GM12801 (cell line): ENCODE data around the gene CD96.

Source experiments
- TF ChIP-seq, protein P1 (sequence below): IDR thresholded peaks from one replicate; pipeline ENCODE4 v1.5.1; 2011; ENCODE audit warnings: control low read depth; ENCODE audit not compliant: insufficient read length; ENCODE audit errors: extremely low read depth

The CD96 gene, protein sequence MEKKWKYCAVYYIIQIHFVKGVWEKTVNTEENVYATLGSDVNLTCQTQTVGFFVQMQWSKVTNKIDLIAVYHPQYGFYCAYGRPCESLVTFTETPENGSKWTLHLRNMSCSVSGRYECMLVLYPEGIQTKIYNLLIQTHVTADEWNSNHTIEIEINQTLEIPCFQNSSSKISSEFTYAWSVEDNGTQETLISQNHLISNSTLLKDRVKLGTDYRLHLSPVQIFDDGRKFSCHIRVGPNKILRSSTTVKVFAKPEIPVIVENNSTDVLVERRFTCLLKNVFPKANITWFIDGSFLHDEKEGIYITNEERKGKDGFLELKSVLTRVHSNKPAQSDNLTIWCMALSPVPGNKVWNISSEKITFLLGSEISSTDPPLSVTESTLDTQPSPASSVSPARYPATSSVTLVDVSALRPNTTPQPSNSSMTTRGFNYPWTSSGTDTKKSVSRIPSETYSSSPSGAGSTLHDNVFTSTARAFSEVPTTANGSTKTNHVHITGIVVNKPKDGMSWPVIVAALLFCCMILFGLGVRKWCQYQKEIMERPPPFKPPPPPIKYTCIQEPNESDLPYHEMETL

DNA sequence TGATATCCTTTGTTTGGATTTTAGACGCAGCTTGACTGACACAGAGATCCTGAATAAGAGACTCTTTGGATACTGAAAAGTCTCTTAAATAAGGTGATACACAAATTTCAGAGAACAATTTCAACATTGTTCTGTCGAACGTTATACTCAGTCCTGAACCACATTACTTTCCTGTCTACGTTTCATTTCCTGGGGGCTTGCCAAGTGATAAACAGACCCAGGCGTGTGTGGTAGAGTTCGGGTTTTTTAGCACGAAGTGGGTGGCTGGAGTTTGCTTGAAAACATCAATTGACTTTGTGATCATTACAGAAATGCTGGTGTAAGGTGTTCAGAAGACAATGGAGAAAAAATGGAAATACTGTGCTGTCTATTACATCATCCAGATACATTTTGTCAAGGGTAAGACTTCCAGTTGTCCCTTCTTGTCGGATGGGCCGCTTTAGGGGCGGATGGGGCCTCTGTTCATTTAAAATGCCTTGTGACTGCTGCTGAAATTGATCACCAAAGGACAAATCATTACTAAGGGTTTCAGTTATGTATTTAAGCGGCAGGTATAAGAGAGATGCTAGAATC lies at the start of gene CD96:
TSS of gene CD96 (plus strand) at position 287 of the 573 bp plus-strand sequence. CDS start at position 339, 52 bp downstream.
- TF ChIP-seq, protein P1, sequence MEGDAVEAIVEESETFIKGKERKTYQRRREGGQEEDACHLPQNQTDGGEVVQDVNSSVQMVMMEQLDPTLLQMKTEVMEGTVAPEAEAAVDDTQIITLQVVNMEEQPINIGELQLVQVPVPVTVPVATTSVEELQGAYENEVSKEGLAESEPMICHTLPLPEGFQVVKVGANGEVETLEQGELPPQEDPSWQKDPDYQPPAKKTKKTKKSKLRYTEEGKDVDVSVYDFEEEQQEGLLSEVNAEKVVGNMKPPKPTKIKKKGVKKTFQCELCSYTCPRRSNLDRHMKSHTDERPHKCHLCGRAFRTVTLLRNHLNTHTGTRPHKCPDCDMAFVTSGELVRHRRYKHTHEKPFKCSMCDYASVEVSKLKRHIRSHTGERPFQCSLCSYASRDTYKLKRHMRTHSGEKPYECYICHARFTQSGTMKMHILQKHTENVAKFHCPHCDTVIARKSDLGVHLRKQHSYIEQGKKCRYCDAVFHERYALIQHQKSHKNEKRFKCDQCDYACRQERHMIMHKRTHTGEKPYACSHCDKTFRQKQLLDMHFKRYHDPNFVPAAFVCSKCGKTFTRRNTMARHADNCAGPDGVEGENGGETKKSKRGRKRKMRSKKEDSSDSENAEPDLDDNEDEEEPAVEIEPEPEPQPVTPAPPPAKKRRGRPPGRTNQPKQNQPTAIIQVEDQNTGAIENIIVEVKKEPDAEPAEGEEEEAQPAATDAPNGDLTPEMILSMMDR: no peak

DNA sequence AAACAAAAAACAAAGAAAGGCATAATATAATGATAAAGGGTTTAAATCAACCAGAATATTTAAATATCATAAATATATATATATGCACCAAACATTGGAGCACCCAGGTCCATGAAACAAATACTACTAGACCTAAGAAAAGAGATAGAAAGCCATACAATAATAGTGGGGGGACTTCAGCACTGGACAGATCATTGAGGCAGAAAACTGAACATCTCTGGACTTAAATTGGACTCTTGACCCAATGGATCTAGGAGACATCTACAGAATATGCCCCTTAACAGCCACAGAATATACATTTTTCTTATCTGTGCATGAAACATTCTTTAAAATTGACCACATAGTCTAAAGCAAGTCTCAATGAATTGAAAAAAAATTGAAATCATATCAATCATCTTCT lies 48.7 kb upstream of the CD96 start:
- TF ChIP-seq, protein P1: no peak

DNA sequence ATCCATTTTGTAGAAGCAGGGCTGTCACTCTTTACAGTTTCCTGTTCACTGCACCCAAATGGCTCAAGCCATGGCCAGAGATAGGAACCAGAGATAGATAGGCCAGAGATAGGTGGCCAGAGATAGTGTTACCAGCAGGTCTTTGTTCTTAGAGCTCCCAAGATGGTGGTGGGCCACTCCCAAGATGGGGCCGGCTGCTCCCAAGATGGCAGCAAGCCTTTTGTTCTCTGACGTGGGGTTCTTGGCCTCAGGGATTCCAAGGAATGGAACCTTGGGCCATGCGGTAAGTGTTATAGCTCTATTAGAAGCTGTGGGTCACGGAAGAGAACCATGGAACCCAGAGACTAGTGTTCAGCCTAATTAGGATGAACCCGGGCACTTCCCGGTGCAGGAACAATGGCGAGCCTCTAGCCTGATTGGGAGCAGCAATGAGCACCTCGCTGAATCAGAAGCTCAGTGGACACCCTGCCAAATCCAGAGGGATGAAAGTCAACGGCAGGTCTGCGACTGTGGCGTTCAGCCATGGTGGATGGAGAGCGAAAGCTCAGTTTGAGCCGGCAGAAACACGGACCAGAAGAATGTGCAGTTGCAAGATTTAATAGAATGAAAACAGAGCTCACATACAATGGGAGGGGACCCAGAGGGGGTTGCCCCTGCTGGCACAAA lies 45.0 kb upstream of the CD96 start:
- TF ChIP-seq, protein P1: no peak

DNA sequence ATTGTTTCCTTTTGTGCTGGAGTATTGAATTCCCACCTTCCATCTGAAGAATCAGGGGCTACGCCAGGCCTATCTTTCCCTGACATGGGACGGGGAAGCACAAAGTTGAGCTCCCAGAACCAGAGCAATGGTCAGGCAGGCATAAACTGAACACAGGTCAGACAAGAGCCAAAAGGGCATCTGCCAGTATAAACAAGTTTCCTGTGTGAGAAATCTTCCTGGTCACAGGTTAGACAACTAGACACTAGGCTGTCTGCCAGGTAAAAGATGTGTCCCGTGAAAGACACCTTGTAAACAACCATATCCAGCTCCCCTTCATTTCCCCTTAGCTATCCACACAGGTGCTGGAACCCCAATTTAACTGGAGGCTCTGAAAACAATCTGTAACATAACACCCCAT lies 44.0 kb upstream of the CD96 start:
- TF ChIP-seq, protein P1: no peak

DNA sequence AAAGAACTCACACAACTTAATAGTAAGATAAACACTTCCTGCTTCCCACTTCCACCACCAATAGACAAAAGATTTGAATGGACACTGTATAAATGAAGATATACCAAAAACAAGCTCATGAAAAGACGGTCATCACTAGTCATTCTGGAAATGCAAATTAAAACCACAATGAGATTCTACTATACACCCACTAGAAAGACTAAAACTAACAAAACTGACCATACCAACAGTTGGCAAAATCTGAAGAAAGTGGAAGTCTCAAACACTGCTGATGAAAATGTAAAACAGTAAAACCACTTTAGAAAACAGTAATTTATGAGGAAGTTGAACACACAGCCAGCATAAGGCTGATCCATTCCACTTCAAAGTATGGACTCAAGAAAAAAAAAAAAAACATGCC lies 35.6 kb upstream of the CD96 start:
- TF ChIP-seq, protein P1: no peak

DNA sequence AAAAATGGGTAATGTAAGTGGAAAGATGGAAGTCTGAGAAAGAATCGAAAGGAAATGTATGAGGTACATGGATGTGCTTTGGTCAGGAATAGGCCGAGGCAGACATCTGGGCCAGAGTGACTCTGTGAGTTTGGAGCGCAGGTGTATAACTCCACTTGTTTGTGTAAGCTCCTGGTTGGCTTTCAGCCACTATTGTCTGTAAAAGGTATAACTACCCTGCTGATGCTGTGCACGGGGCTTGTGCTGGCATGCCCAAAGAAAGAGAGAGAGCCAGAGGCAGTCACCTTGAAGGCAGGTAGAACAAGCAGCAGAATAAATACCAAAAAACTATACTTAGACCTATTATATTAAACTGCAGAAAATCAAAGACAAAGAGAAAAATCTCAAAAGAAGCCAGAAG lies 32.7 kb upstream of the CD96 start:
- TF ChIP-seq, protein P1: no peak

DNA sequence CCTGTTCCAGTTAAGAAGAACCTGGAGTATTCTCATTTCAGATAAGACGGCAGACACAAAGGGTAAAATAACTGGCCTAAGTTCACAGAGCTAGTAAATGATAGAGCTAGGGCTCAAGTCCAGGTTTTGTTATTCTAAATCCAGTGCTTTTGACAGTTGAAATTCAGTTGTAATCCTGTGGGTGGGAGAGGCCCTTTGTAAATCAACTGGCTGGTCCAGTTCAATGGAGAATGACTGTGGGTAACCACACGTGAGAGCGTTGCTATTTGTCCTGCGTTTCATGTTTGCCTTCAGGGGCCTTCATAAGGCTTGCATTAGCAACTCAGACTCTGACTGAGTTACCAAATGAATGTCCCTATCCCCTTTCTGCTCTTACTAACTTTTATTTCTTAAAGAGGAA lies 24.2 kb upstream of the CD96 start:
- TF ChIP-seq, protein P1: no peak
